Left forelimb (tissue), 1 donor: Measurements from ENCODE around the gene TUBG2.
"Not testable (repeated sequence)": the region's sequence is repeated elsewhere in the genome, so short reads cannot be mapped to it uniquely, and the experiment has no call there.

Experiments used
- DNase-seq: peaks from one replicate; pipeline ENCODE4 v3.0.0-alpha.2; 2018; ENCODE audit warnings: low spot score

Gene TUBG2

GRCh38 chr17:42655528-42655927 lies 3.6 kb upstream of the TUBG2 start:
- no peak for DNase-seq

- DNase-seq: no peak
Measured at GRCh38 chr17:42657824-42658588, 1.1 kb upstream of the TUBG2 start.

GRCh38 chr17:42659932-42660274 lies 819 bp downstream of the TUBG2 start:
- DNase-seq: not testable (repeated sequence)

GRCh38 chr17:42660692-42661345 lies 1.7 kb downstream of the TUBG2 start:
- no peak for DNase-seq

- DNase-seq: no peak
Measured at GRCh38 chr17:42665581-42666001, 6.5 kb downstream of the TUBG2 start.

- not testable (repeated sequence) for DNase-seq
Measured at GRCh38 chr17:42666126-42666525, 7.0 kb downstream of the TUBG2 start.

GRCh38 chr17:42667088-42667951 lies 8.2 kb downstream of the TUBG2 start:
- no peak for DNase-seq

GRCh38 chr17:42669705-42669976 lies 10.6 kb downstream of the TUBG2 start:
- no peak for DNase-seq

- no peak for DNase-seq
Measured at GRCh38 chr17:42669977-42670788, 11.1 kb downstream of the TUBG2 start.

GRCh38 chr17:42670789-42671657 lies 11.9 kb downstream of the TUBG2 start:
- DNase-seq: no peak

- no peak for DNase-seq
Measured at GRCh38 chr17:42672038-42672437, 13.0 kb downstream of the TUBG2 start.

- DNase-seq: no peak
Measured at GRCh38 chr17:42673266-42673884, 14.3 kb downstream of the TUBG2 start.

GRCh38 chr17:42673885-42674754 lies 15.0 kb downstream of the TUBG2 start:
- no peak for DNase-seq

- DNase-seq: no peak
Measured at GRCh38 chr17:42674755-42675347, 15.8 kb downstream of the TUBG2 start.

- no peak for DNase-seq
Measured at GRCh38 chr17:42675348-42675964, 16.4 kb downstream of the TUBG2 start.

- DNase-seq: no peak
Measured at GRCh38 chr17:42675965-42676423, 16.9 kb downstream of the TUBG2 start.

- DNase-seq: no peak
Measured at GRCh38 chr17:42676424-42677011, 17.4 kb downstream of the TUBG2 start, which contains the start of gene PLEKHH3. Gene PLEKHH3, minus strand, starts transcription at chr17:42676994. Its CDS starts 431 bp downstream, at chr17:42676563.
